Measurements from ENCODE around the gene ZC3H11A. TPM values are rescaled to one million over a fixed set of nuclear protein-coding genes. Genes with fewer than 3 reads are reported as not detected.

ZC3H11A gene
- total RNA-seq (2016; rRNA removed; fragmentation: Illumina TruSeq; extraction: Trizol): 56.9 and 78.7 TPM in 2 replicates
- 9.7 and 10.5 TPM in 2 replicates for total RNA-seq (2016; cell fraction: cytosol; rRNA removed; fragmentation: Illumina TruSeq; extraction: Trizol; ENCODE audit: low read depth)
- 54.2 and 81.7 TPM in 2 replicates for total RNA-seq (2016; cell fraction: insoluble cytoplasmic fraction; rRNA removed; fragmentation: Illumina TruSeq; extraction: Trizol)
- total RNA-seq (2016; cell fraction: membrane; rRNA removed; fragmentation: Illumina TruSeq; extraction: Trizol): 22.1 and 22.2 TPM in 2 replicates
- 71.4 and 76.3 TPM in 2 replicates for total RNA-seq (2016; cell fraction: nucleus; rRNA removed; fragmentation: Illumina TruSeq; extraction: Trizol)
- polyA plus RNA-seq (2011; rRNA removed): 59.2 and 59.7 TPM in 2 replicates
- polyA plus RNA-seq (2011; cell fraction: cytosol; rRNA removed): 29.6 and 39.2 TPM in 2 replicates
- polyA plus RNA-seq (2011; cell fraction: nucleus; rRNA removed): 109 and 116 TPM in 2 replicates
- 44.9 and 50.1 TPM in 2 replicates for polyA plus RNA-seq (2012)
- polyA plus RNA-seq (2016; cell fraction: cytosol; fragmentation: Illumina TruSeq; extraction: Trizol; ENCODE audit: low read depth): 1.2 and 1.4 TPM in 2 replicates
- 56.2 and 57.9 TPM in 2 replicates for polyA plus RNA-seq (2016; cell fraction: insoluble cytoplasmic fraction; fragmentation: Illumina TruSeq; extraction: Trizol; ENCODE audit: low read depth)
- 6.6 and 7.0 TPM in 2 replicates for polyA plus RNA-seq (2016; cell fraction: membrane; fragmentation: Illumina TruSeq; extraction: Trizol; ENCODE audit: low read depth)
- polyA plus RNA-seq (2016; cell fraction: nucleus; fragmentation: Illumina TruSeq; extraction: Trizol; ENCODE audit: insufficient read depth, low read depth): 105 and 109 TPM in 2 replicates
- 59.1 and 125 TPM in 2 replicates for polyA minus RNA-seq (2011; rRNA and poly(A)+ RNA removed; ENCODE audit: low replicate concordance)
- 44.8 and 45.9 TPM in 2 replicates for polyA minus RNA-seq (2011; cell fraction: cytosol; rRNA and poly(A)+ RNA removed)
- 170 and 178 TPM in 2 replicates for polyA minus RNA-seq (2011; cell fraction: nucleus; rRNA and poly(A)+ RNA removed)
- percentile 82 among the genes with signal in this experiment for Bru-seq, nascent RNA
- BruChase-seq, experiment 1, labeled RNA remaining after a 6-hour chase: percentile 99 among the genes with signal in this experiment
- percentile 98 among the genes with signal in this experiment for BruChase-seq, experiment 2, labeled RNA remaining after a 2-hour chase
- long read RNA-seq, experiment 1, partial matches to known transcripts: 2 of 7 reads
- long read RNA-seq, experiment 1, other reads (novel, unspliced or antisense): 4 of 7 reads
- long read RNA-seq, experiment 2, partial matches to known transcripts: 7 of 10 reads
- long read RNA-seq, experiment 2, other reads (novel, unspliced or antisense): 3 of 10 reads

DNA sequence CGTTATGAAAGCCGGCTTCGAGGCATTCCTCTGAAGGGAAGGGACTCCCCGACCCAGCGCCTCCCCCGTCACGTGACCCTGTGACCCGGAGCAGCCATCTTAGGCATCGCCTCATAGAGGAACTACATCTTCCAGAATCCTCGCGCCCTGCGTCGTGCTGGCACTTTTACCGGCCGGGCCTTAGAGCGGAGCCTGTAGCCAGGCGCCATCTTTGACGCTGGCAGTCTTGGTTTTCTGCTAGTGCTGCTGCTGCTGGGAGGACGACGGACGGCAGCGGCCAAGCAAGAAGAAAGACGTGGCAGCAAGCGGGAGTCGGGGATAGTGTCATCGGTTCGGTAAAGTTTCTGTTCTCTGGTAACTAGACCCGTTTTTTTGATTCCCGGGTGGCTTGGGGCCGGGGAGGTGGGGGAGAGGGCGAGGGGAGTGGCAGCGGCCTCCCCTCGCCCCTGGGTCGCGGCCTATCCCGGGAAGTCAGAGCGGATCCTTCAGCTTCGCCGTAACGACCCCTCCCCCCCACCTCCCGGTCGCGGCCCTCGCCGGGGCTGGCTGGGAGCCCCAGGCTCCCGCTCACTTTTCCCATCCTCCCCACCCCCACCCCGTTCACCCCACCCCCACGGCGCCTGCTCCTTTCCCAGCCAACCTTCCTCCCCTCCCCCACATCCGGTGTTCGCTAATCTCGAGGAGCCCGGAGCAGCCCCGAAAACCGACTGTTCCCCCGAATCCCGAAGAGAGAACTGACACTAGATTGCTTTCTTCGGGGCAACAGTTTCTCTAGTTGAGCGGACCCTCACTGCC lies at the start of gene ZC3H11A, which contains the start of gene ZBED6:
Gene ZC3H11A, plus strand, starts transcription at position 183 of the 795 bp plus-strand sequence. CDS start 21,448 bp downstream, outside the sequence.
Gene ZBED6, plus strand, starts transcription at position 183 of the 795 bp plus-strand sequence. CDS start 1,900 bp downstream, outside the sequence.
- no peaks in the 10 kb centered on the region for H3K9me3 ChIP-seq (ENCODE audit: low read length)
- ATAC-seq (peak; percentile 97), DNase-seq (ENCODE audit: low spot score) (peak; percentile 96), FAIRE-seq (peak; percentile 92)
- H2AFZ ChIP-seq (ENCODE audit: low read length): no peak within 1 kb of the TSS
- H3K27ac ChIP-seq (ENCODE audit: extremely low read length, insufficient read depth, low read length): peak within 1 kb of the TSS; percentile 97
- in situ Hi-C loops (cut with HindIII; ENCODE audit: extremely low pct_ligation_motif_present, low pct_unique_long_range_greater_than_20kb): no loop called here
- peak within 1 kb of the TSS; percentile 97 for H3K9ac ChIP-seq (ENCODE audit: insufficient read depth, low read depth, low read length)
- POLR2A ChIA-PET: interaction anchor here (0.6 to 2.0 kb wide), 2 partner anchors 12 to 14 kb away, joined by 3 to 4 read pairs; no protein-coding TSS in a partner anchor
- peaks cover 28% of the 10 kb centered on the region for H4K20me1 ChIP-seq (ENCODE audit: insufficient read depth, low read length)
- CTCF ChIA-PET (ENCODE audit: low intra/inter-chr PET ratio, low total read pairs): no interaction called here
- peaks cover 48% of the 10 kb centered on the region for H3K79me2 ChIP-seq (ENCODE audit: insufficient read depth, low read length)
- no TSS peak for BruUV-seq (replicated peaks)
- H3K4me3 ChIP-seq (replicated peaks in 1 of 3; ENCODE audit: insufficient read depth in 1 of 3, low read depth in 2 of 3, low read length in 3 of 3): peak within 1 kb of the TSS; percentile 75 to 88 (median 77)
- intact Hi-C loops (cut with micrococcal nuclease; ENCODE audit: unreplicated experiment): no loop called here
- peak within 1 kb of the TSS; percentile 83 for H3K4me2 ChIP-seq (ENCODE audit: low read depth, low read length)
- H3K36me3 ChIP-seq (replicated peaks in 1 of 2; ENCODE audit: control insufficient read depth in 1 of 2, insufficient read depth in 2 of 2, low read length in 2 of 2): peaks cover 2 to 23% of the 10 kb centered on the region in 2 experiments; a peak in 3 of 5 replicates
- 2% methylated on average over 48 of the region's 59 CpGs for WGBS (ENCODE audit: low lambda C conversion rate)
- H3K27me3 ChIP-seq (ENCODE audit: control insufficient read depth in 1 of 2, insufficient read depth in 2 of 2, low read length in 2 of 2): no peaks in the 10 kb centered on the region
- peaks cover 49% of the 10 kb centered on the region for H3K4me1 ChIP-seq (ENCODE audit: insufficient read depth, low read length)
- TF ChIP-seq, protein P1, sequence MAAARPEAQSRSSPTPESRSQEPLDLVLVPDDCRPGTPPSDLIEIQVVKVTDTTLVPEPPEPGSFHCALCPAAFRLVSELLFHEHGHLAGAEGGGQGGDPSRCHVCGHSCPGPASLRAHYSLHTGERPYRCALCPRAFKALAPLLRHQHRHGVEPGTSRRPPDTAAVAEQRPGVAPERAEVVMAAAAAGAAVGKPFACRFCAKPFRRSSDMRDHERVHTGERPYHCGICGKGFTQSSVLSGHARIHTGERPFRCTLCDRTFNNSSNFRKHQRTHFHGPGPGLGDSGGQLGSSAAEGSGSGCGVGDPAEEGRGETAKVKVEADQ (CRISPR knock-in tag; IDR thresholded peaks at IDR 0.05; ENCODE audit: borderline replicate concordance): no peak
- TF ChIP-seq ZNF460 (CRISPR knock-in tag; IDR thresholded peaks at IDR 0.05; ENCODE audit: borderline replicate concordance): no peak
- peak; percentile 98 for TF ChIP-seq ZFY (CRISPR knock-in tag; IDR thresholded peaks at IDR 0.05)
- TF ChIP-seq, protein P2, sequence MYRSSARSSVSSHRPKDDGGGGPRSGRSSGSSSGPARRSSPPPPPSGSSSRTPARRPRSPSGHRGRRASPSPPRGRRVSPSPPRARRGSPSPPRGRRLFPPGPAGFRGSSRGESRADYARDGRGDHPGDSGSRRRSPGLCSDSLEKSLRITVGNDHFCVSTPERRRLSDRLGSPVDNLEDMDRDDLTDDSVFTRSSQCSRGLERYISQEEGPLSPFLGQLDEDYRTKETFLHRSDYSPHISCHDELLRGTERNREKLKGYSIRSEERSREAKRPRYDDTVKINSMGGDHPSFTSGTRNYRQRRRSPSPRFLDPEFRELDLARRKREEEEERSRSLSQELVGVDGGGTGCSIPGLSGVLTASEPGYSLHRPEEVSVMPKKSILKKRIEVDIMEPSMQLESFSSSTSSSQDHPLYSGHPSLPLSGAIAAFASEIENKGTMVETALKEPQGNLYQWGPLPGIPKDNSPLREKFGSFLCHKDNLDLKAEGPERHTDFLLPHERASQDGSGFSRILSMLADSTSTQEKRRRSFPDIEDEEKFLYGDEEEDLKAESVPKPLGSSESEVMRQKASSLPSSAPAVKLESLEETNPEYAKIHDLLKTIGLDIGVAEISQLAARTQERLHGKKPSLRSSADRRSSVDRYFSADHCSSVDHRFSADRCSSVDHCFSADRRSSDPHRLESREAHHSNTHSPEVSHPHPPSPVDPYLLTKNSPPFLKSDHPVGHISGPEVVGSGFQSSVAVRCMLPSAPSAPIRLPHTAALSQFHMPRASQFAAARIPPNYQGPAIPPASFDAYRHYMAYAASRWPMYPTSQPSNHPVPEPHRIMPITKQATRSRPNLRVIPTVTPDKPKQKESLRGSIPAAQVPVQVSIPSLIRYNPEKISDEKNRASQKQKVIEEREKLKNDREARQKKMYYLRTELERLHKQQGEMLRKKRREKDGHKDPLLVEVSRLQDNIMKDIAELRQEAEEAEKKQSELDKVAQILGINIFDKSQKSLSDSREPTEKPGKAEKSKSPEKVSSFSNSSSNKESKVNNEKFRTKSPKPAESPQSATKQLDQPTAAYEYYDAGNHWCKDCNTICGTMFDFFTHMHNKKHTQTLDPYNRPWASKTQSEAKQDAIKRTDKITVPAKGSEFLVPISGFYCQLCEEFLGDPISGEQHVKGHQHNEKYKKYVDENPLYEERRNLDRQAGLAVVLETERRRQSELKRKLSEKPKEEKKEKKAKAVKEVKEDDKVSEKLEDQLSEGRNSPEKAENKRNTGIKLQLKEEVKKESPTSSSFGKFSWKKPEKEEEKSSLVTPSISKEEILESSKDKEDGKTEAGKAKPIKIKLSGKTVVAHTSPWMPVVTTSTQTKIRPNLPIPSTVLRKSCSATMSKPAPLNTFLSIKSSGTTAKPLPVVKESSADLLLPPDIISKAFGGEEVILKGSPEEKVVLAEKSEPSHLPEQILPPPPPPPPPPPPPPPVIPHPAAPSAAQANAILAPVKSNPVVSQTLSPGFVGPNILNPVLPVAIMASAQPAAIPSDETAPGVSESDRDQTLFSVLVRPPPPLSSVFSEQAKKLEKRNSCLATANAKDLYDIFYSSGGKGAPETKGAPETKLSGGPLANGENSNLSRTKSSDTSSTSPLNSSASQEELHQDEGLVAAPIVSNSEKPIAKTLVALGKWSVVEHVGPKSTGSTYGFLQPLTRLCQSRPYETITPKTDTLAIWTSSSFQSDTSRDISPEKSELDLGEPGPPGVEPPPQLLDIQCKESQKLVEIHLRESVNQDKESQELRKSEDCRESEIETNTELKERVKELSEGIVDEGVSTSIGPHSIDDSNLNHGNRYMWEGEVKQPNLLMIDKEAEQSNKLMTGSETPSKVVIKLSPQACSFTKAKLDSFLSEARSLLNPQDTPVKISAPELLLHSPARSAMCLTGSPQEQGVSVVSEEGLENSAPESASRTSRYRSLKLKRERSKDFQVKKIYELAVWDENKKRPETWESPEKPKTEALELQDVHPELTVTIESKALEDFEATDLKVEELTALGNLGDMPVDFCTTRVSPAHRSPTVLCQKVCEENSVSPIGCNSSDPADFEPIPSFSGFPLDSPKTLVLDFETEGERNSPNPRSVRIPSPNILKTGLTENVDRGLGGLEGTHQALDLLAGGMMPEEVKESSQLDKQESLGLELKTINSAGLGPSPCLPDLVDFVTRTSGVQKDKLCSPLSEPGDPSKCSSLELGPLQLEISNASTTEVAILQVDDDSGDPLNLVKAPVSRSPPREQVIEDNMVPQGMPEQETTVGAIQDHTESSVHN (CRISPR knock-in tag; IDR thresholded peaks at IDR 0.05): no peak
- TF ChIP-seq TIGD3 (CRISPR knock-in tag; IDR thresholded peaks at IDR 0.05; ENCODE audit: borderline replicate concordance): no peak
- 0 out of 2 replicates have a peak, but pooled peaks have one; percentile 54 for TF ChIP-seq RNF2 (conservative IDR thresholded peaks at IDR 0.05; ENCODE audit: low read depth)
